HCT116 (cell line): ENCODE measurements around the gene HMCN2. TPM values are rescaled to one million over a fixed set of nuclear protein-coding genes. Genes with fewer than 3 reads are reported as not detected.

Source experiments
- ATAC-seq: fragments of 200-7000 bp; cut with Tn5 transposase; 2 replicates; pipeline ENCODE4 v1.9.1; 2020; ENCODE audit warnings: mild to moderate bottlenecking, moderate library complexity
- BruUV-seq: library from RNA; stranded (reverse); fragments of 400-500 nt; replicated peaks from 2 replicates; lab custom pipeline; 2021; lab: Mats Ljungman, UMichigan
- CTCF ChIA-PET: fragments of 300-600 bp; sonication (Branson Sonifier 250); formaldehyde crosslinking; loops from one replicate; lab custom pipeline; 2021; ENCODE audit warnings: antibody characterized with exemption; lab: Charles Lee
- POLR2A ChIA-PET: fragments of 300-600, 350-600 bp; sonication (Branson Sonifier 250); formaldehyde crosslinking; loops from one replicate; lab custom pipeline; 2021; ENCODE audit warnings: antibody characterized with exemption; lab: Charles Lee
- RAD21 ChIA-PET, 2 experiments: fragments of 300-600 bp; sonication (Branson Sonifier 250); formaldehyde crosslinking; loops; one replicate each; lab custom pipeline; 2023; ENCODE audit warnings: low total read pairs in 2 of 2; ENCODE audit not compliant: uncharacterized antibody in 2 of 2, unreplicated experiment in 2 of 2, low non-redundant PET in 1 of 2; lab: Charles Lee
- DNase-seq: peaks from one replicate; pipeline ENCODE4 v3.0.0-alpha.2; 2010; ENCODE audit warnings: low read depth, low spot score
- H2AFZ ChIP-seq: fragments of 200-600 bp; shearing (Covaris generic), sonication (generic); 2 replicates; pipeline ENCODE4 v1.6.1; 2017; ENCODE audit warnings: low read depth, mixed run types, mixed read lengths, antibody characterized with exemption, low read length; ENCODE audit not compliant: poor library complexity, severe bottlenecking
- H3K27ac ChIP-seq: 2 replicates; pipeline ENCODE4 v1.5.1; 2012; ENCODE audit warnings: low read depth, low read length
- H3K27me3 ChIP-seq: fragments of 200-600 bp; sonication (generic); 2 replicates; pipeline ENCODE4 v1.6.1; 2016; ENCODE audit warnings: mixed run types, low read length, mixed read lengths; ENCODE audit not compliant: insufficient read depth
- H3K36me3 ChIP-seq, 2 experiments: fragments of 200-500 bp in 1 of 2; fragments of 200-600 bp in 1 of 2; sonication (Bioruptor generic) in 1 of 2; sonication (generic) in 1 of 2; 2 replicates each; pipeline versions ENCODE4 v1.5.1 to v1.6.1; 2014 to 2016; ENCODE audit warnings: low read length in 2 of 2, inconsistent platforms in 1 of 2, mixed read lengths in 1 of 2, mixed run types in 1 of 2; ENCODE audit not compliant: insufficient read depth in 2 of 2, control insufficient read depth in 1 of 2
- H3K4me1 ChIP-seq, 2 experiments: fragments of 200-600 bp in 1 of 2; sonication (generic) in 1 of 2; 2 replicates each; pipeline versions ENCODE4 v1.5.1 to v1.6.1; 2012 to 2017; ENCODE audit warnings: low read length in 2 of 2, inconsistent platforms in 1 of 2, mild to moderate bottlenecking in 1 of 2, mixed read lengths in 1 of 2, mixed run types in 1 of 2, moderate library complexity in 1 of 2; ENCODE audit not compliant: insufficient read depth in 2 of 2, control insufficient read depth in 1 of 2
- H3K4me2 ChIP-seq: fragments of 200-600 bp; sonication (generic); 2 replicates; pipeline ENCODE4 v1.6.1; 2017; ENCODE audit warnings: mixed run types, low read length, mixed read lengths
- H3K4me3 ChIP-seq, 2 experiments: fragments of 200-600 bp in 1 of 2; sonication (generic) in 1 of 2; replicated peaks in 1 of 2; 2 replicates each; pipeline ENCODE4 v1.5.1; 2011 to 2016; ENCODE audit warnings: low read length in 2 of 2, control low read depth in 1 of 2, low read depth in 1 of 2, mild to moderate bottlenecking in 1 of 2, mixed read lengths in 1 of 2, mixed run types in 1 of 2
- H3K79me2 ChIP-seq: fragments of 200-600 bp; sonication (generic); 2 replicates; pipeline ENCODE4 v1.6.1; 2017; ENCODE audit warnings: mild to moderate bottlenecking, mixed run types, low read length, moderate library complexity, mixed read lengths; ENCODE audit not compliant: insufficient read depth
- H3K9ac ChIP-seq: fragments of 200-600 bp; sonication (generic); 2 replicates; pipeline ENCODE4 v1.6.1; 2016; ENCODE audit warnings: low read length, mixed read lengths
- H3K9me2 ChIP-seq: fragments of 200-600 bp; sonication (generic), shearing (Covaris generic); 2 replicates; pipeline ENCODE4 v1.6.1; 2017; ENCODE audit warnings: mixed run types, mild to moderate bottlenecking, moderate library complexity; ENCODE audit not compliant: insufficient read depth
- H3K9me3 ChIP-seq, 2 experiments: fragments of 200-500 bp in 1 of 2; fragments of 200-600 bp in 1 of 2; sonication (Bioruptor generic) in 1 of 2; sonication (generic) in 1 of 2; 2 replicates each; pipeline ENCODE4 v1.6.1; 2014 to 2017; ENCODE audit warnings: low read length in 2 of 2, mixed read lengths in 2 of 2, inconsistent platforms in 1 of 2, low read depth in 1 of 2, mild to moderate bottlenecking in 1 of 2, mixed run types in 1 of 2, moderate library complexity in 1 of 2; ENCODE audit not compliant: control insufficient read depth in 1 of 2, insufficient read depth in 1 of 2
- H4K20me1 ChIP-seq: fragments of 200-600 bp; sonication (generic), shearing (Covaris generic); 2 replicates; pipeline ENCODE4 v1.6.1; 2017; ENCODE audit warnings: mixed run types, mild to moderate bottlenecking, moderate library complexity; ENCODE audit not compliant: insufficient read depth
- ATF3 ChIP-seq: IDR thresholded peaks from 2 replicates; pipeline ENCODE4 v1.6.1; 2012
- ELF1 ChIP-seq: IDR thresholded peaks from 2 replicates; pipeline ENCODE4 v1.6.1; 2012; ENCODE audit warnings: low read depth, borderline replicate concordance
- POLR2A ChIP-seq: IDR thresholded peaks from 2 replicates; pipeline ENCODE4 v1.7.0; 2011; ENCODE audit warnings: borderline replicate concordance; ENCODE audit not compliant: insufficient read depth, insufficient read length; ENCODE audit errors: extremely low read depth
- SP1 ChIP-seq: IDR thresholded peaks from 2 replicates; pipeline ENCODE4 v1.6.1; 2012; ENCODE audit warnings: low read depth
- ZBTB33 ChIP-seq: IDR thresholded peaks from 2 replicates; pipeline ENCODE4 v1.6.1; 2011; ENCODE audit warnings: mild to moderate bottlenecking, low read length, moderate library complexity; ENCODE audit not compliant: insufficient replicate concordance; ENCODE audit errors: extremely low read depth
- intact Hi-C: fragments of 100-400 bp; cut with micrococcal nuclease; formaldehyde crosslinking; loops from 2 replicates; pipeline ENCODE4 v1.10.0; 2022
- total RNA-seq: library from RNA; stranded (reverse); gene quantifications from one replicate; pipeline ENCODE4 v1.2.1, GENCODE V29; 2021; ENCODE audit not compliant: unreplicated experiment

Gene HMCN2
- total RNA-seq, 1 experiment from 2014 or later, result 0.22 TPM

- no peak for TF ChIP-seq ZBTB33
These were observed 197.4 kb downstream of the HMCN2 start (continued) for GRCh38 chr9:130462685-130463540.

- no peak overlapping the region for H3K4me3 ChIP-seq
- POLR2A ChIA-PET, result interaction anchor here (1.0 kb wide), 1 partner anchor 218 kb away, joined by 4 read pairs; no protein-coding TSS in a partner anchor
These were observed 198.5 kb downstream of the HMCN2 start for GRCh38 chr9:130463763-130464745.

More at GRCh38 chr9:130463763-130464745, 198.5 kb downstream of the HMCN2 start:
- TF ChIP-seq SP1 (no peak), ELF1 (no peak), POLR2A (no peak), ATF3 (no peak)
- no peaks in the 10 kb centered on the region for H3K9me3 ChIP-seq
- H3K4me2 ChIP-seq, result no peak overlapping the region
- no peak overlapping the region for H3K27ac ChIP-seq
- intact Hi-C loops, result loop anchor here (5.0 kb wide), 1 partner anchor 403 kb away; no protein-coding TSS in a partner anchor
- CTCF ChIA-PET, result interaction anchor here (1.8 to 2.6 kb wide), 3 partner anchors 218 to 220 kb away, joined by 12 to 16 read pairs (median 14); no protein-coding TSS in a partner anchor
- no peaks in the 10 kb centered on the region for H4K20me1 ChIP-seq
- no peaks in the 10 kb centered on the region for H3K4me1 ChIP-seq
- RAD21 ChIA-PET, result interaction anchor here (0.7 to 1.4 kb wide), 2 partner anchors 218 to 582 kb away, joined by 3 to 6 read pairs; no protein-coding TSS in a partner anchor
- H2AFZ ChIP-seq, result no peak overlapping the region
- H3K79me2 ChIP-seq, result no peaks in the 10 kb centered on the region
- DNase-seq (no peak), ATAC-seq (no peak)
- H3K9me2 ChIP-seq, result no peaks in the 10 kb centered on the region
- BruUV-seq, result no TSS peak
- no peak overlapping the region for H3K9ac ChIP-seq
- no peaks in the 10 kb centered on the region for H3K27me3 ChIP-seq
- no peaks in the 10 kb centered on the region for H3K36me3 ChIP-seq
